Neural progenitor cell (in vitro differentiated cells): Measurements from ENCODE around the gene RYR3.

Source experiments
- CTCF ChIP-seq: fragments of 200-600 bp; sonication (generic); IDR thresholded peaks from 2 replicates; pipeline ENCODE4 v1.5.1; 2017; ENCODE audit warnings: antibody characterized with exemption, mild to moderate bottlenecking
- EZH2 ChIP-seq: fragments of 200-600 bp; sonication (generic); IDR thresholded peaks from 2 replicates; pipeline ENCODE4 v1.6.1; 2017; ENCODE audit warnings: antibody characterized with exemption, mild to moderate bottlenecking, moderate library complexity

- TF ChIP-seq CTCF = no peak
- TF ChIP-seq EZH2 = no peak
Measured at GRCh38 chr15:33561967-33562366, 251.2 kb downstream of the RYR3 start.
